ENCODE measurements around the gene PSMA5.

DNA sequence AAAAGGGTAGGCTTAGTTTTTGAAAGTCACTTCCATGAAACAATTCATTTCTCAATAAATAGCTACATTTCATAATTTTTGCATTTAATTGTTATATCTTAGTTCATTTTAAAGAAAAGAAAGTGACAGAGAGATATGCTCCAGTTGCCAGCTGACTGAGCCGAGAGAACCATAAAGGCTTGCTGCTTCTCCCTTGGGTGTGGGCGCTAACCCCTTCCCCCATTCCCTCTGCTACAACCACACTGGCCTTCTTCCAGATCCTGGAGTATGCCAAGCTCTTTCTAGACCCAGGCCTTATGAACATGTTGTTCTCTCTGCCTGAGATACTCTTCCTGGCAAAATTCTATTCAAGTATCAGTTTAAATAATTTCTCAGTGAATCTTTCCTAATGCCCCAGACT is 40.8 kb downstream of the PSMA5 start:
- no peak for TF ChIP-seq CTCF (IDR thresholded peaks at IDR 0.05)
- no peak for TF ChIP-seq POLR2A (IDR thresholded peaks at IDR 0.05)
- no peak for TF ChIP-seq POLR2AphosphoS5 (IDR thresholded peaks at IDR 0.05; ENCODE audit: insufficient read depth in 1 of 2, low read depth in 1 of 2)

Measured in vagina (tissue), 2 donors.